Adipose tissue (tissue), 3 donors: Measurements from ENCODE around the gene STOML1. TPM values are rescaled to one million over a fixed set of nuclear protein-coding genes. Genes with fewer than 3 reads are reported as not detected.
"Not testable (repeated sequence)": the region's sequence is repeated elsewhere in the genome, so short reads cannot be mapped to it uniquely, and the experiment has no call there.

Experiments used
- H3K27ac ChIP-seq: one replicate; pipeline ENCODE4 v1.5.1; 2013; ENCODE audit warnings: low read depth, low read length
- WGBS, 3 donors: extraction: QIAGEN DNeasy Blood & Tissue Kit; methylation state at CpG; one replicate each; pipeline ENCODE4 v1.1.7; 2013; 5-methylcytosine and 5-hydroxymethylcytosine counted together
- polyA plus RNA-seq, 3 donors: library from polyadenylated mRNA; stranded (reverse); fragments of 200-250 nt; gene quantifications; one replicate each; pipeline ENCODE4 v1.2.3, GENCODE V29; 2013
- donor health status: healthy with polysubstance abuse.
- donor health status: Bipolar disorder and iron deficiency.
- donor health status: healthy.

The STOML1 gene
- polyA plus RNA-seq, 3 donors, result 10.3 to 17.6 (median 14.4) TPM

- not testable (repeated sequence) for H3K27ac ChIP-seq
- 36 to 55% (median 38%) methylated on average over 18 of the region's 18 CpGs for WGBS, 3 donors
These were observed 16.5 kb downstream of the STOML1 start for GRCh38 chr15:73975440-73976125.

GRCh38 chr15:73973683-73974200 lies 18.4 kb downstream of the STOML1 start:
- H3K27ac ChIP-seq, result not testable (repeated sequence)
- 77 to 93% (median 84%) methylated on average over 37 to 39 of the region's 39 CpGs for WGBS, 3 donors

GRCh38 chr15:73972984-73973682 lies 19.0 kb downstream of the STOML1 start:
- 9 to 30% (median 24%) methylated on average over 18 to 26 of the region's 26 CpGs for WGBS, 3 donors
- no peak overlapping the region for H3K27ac ChIP-seq

GRCh38 chr15:73969151-73969759 lies 22.8 kb downstream of the STOML1 start:
- no peak overlapping the region for H3K27ac ChIP-seq
- WGBS, 3 donors, result 77 to 82% (median 82%) methylated on average over 6 of the region's 6 CpGs

- no peak overlapping the region for H3K27ac ChIP-seq
- 88 to 94% (median 94%) methylated on average over 3 of the region's 3 CpGs for WGBS, 3 donors
These were observed 23.6 kb downstream of the STOML1 start for GRCh38 chr15:73968461-73968860.

GRCh38 chr15:73965758-73966113 lies 26.4 kb downstream of the STOML1 start:
- H3K27ac ChIP-seq, result no peak overlapping the region
- 42 to 66% (median 46%) methylated on average over 2 of the region's 2 CpGs for WGBS, 3 donors

GRCh38 chr15:73965094-73965757 lies 26.9 kb downstream of the STOML1 start:
- H3K27ac ChIP-seq, result no peak overlapping the region
- WGBS, 3 donors, result 30 to 39% (median 38%) methylated on average over 13 of the region's 13 CpGs

- 6 to 7% (median 7%) methylated on average over 11 of the region's 11 CpGs for WGBS, 3 donors
These were observed 27.4 kb downstream of the STOML1 start for GRCh38 chr15:73964736-73965093.

GRCh38 chr15:73962433-73962832 lies 29.7 kb downstream of the STOML1 start:
- no peak overlapping the region for H3K27ac ChIP-seq
- WGBS, 3 donors, result 68 to 70% (median 68%) methylated on average over 5 of the region's 5 CpGs

More at GRCh38 chr15:73964736-73965093, 27.4 kb downstream of the STOML1 start:
- no peak overlapping the region for H3K27ac ChIP-seq

- H3K27ac ChIP-seq, result not testable (repeated sequence)
- WGBS, 3 donors, result 87 to 92% (median 91%) methylated on average over 7 of the region's 7 CpGs
These were observed 31.5 kb downstream of the STOML1 start for GRCh38 chr15:73960472-73961070.

- no peak overlapping the region for H3K27ac ChIP-seq
- WGBS, 3 donors, result 84 to 90% (median 90%) methylated on average over 6 of the region's 6 CpGs
These were observed 32.3 kb downstream of the STOML1 start for GRCh38 chr15:73959801-73960200.

GRCh38 chr15:73959012-73959581 lies 33.0 kb downstream of the STOML1 start:
- H3K27ac ChIP-seq, result no peak overlapping the region
- 35 to 44% (median 38%) methylated on average over 8 of the region's 8 CpGs for WGBS, 3 donors

- H3K27ac ChIP-seq, result no peak overlapping the region
- 78 to 93% (median 91%) methylated on average over 2 of the region's 2 CpGs for WGBS, 3 donors
These were observed 34.3 kb downstream of the STOML1 start for GRCh38 chr15:73957785-73958184.

GRCh38 chr15:73957276-73957675 lies 34.8 kb downstream of the STOML1 start:
- no peak overlapping the region for H3K27ac ChIP-seq
- 66 to 78% (median 67%) methylated on average over 8 of the region's 8 CpGs for WGBS, 3 donors

- H3K27ac ChIP-seq, result no peak overlapping the region
- 16 to 67% (median 19%) methylated on average over 9 of the region's 9 CpGs for WGBS, 3 donors
These were observed 35.4 kb downstream of the STOML1 start for GRCh38 chr15:73956743-73957135.

- no peak overlapping the region for H3K27ac ChIP-seq
- WGBS, 3 donors, result 76 to 81% (median 77%) methylated on average over 12 of the region's 12 CpGs
These were observed 36.0 kb downstream of the STOML1 start for GRCh38 chr15:73955861-73956742.

- WGBS, 3 donors, result 84 to 92% (median 89%) methylated on average over 4 of the region's 4 CpGs
- no peak overlapping the region for H3K27ac ChIP-seq
These were observed 36.8 kb downstream of the STOML1 start for GRCh38 chr15:73955326-73955725.
